ENCODE data around the gene SPATA33.
"Not testable (repeated sequence)": the region's sequence is repeated elsewhere in the genome, so short reads cannot be mapped to it uniquely, and the experiment has no call there.

SPATA33 gene

DNA sequence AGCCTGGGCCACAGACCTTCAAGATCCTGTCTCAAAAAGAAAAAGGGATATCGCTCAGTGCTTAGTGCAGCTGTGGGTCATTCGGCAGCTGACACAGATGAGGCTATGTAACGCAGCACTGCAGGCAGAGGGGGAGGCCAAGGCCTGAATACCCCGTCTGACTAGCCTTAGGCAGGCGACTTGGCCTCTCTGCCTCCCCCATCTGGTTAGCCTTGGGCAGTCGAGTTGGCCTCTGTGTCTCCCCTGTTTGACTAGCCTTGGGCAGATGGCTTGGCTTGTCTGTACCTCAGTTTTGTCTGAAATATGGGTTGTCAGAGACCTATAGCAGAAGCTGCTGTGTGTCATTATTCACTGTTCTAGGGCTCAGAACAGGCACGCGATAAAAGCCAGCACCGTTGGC is 10.0 kb downstream of the SPATA33 start:
- TF ChIP-seq POLR2A (IDR thresholded peaks at IDR 0.05; ENCODE audit: low read length) (no peak), GATA1 (IDR thresholded peaks at IDR 0.05; ENCODE audit: low read depth, low read length) (no peak)
- no peak for DNase-seq

DNA sequence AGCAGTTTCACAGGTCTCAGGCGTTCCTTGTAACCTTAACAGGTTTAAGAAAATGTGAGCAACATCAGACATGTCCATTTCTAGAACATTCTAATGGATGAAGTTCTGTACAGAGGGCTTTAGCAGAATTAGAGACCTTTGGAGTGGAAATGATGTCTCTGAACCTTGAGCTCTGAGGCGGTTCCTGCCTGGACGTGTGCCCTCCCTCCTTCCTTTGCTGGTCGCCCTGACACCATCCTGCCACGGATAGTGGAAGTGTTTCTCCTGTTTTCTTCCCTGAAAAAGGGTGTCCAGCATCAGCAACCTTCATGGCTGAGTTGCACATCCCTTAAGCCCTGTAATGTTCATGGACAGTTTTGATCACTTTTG is 11.1 kb downstream of the SPATA33 start:
- no peak for TF ChIP-seq GATA1 (IDR thresholded peaks at IDR 0.05; ENCODE audit: low read depth, low read length)
- no peak for TF ChIP-seq POLR2A (IDR thresholded peaks at IDR 0.05; ENCODE audit: low read length)

DNA sequence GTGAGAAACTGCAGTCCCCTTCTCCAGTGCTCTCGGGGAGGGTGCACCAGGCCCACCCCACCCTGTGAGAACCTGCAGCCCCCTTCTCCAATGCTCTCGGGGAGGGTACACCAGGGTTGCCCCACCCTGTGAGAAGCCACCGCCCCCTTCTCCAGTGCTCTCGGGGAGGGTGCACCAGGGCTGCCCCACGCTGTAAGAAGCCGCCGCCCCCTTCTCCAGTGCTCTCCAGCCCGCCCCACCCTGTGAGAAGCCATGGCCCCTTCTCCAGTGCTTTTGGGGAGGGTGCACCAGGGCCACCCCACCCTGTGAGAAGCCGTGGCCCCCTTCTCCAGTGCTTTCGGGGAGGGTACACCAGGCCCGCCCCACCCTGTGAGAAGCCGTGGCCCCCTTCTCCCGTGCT is 12.1 kb downstream of the SPATA33 start:
- no peak for DNase-seq
- no peak for TF ChIP-seq GATA1 (IDR thresholded peaks at IDR 0.05; ENCODE audit: low read depth, low read length)
- no peak for TF ChIP-seq POLR2A (IDR thresholded peaks at IDR 0.05; ENCODE audit: low read length)

More for the DNA sequence above, 11.1 kb downstream of the SPATA33 start:
- DNase-seq: no peak

DNA sequence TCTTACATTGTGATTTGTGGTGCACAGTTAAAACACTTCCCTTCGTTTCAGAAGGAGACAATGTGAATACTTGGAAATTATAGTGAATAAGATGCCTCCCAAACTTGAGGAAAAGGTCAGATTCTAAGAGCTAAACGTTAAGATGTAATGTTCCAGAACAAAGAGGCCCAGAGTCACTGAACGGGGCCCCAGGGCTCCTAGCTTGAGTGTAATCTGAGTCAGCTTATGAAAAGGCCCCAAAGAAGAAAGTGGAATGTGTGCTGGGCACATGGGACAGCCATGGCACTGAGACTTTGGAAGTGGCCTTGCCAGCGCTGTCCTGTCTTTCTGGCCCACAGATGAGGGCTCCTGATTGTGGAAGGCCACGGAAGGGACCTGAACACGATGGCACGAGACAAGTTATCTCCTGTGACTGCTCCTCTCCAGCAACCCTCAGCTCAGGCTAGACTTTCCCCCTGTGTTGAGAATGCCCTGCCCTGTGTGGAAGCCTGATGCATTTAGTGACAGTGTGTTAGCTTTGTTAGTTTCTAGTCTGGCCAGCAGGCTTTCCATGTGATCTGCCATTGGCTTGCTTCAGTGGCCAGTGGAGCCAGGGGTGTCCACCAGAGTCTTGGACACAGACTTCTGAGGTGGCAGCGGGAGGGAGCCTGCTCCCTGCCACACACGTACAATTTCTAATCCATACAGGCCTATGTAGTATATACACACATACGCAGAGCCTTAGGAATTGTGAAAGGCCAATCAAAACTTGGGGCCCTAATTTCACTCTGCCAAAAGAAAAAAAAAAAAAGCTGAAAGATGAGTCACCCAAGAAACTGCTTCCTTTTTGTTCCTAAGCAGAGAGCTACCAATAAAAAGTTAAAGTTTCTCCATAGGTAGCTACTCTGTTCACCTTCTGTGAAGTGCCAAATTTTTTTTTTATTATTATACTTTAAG is 13.1 kb downstream of the SPATA33 start:
- no peak for TF ChIP-seq POLR2A (IDR thresholded peaks at IDR 0.05; ENCODE audit: low read length)
- no peak for TF ChIP-seq GATA1 (IDR thresholded peaks at IDR 0.05; ENCODE audit: low read depth, low read length)

DNA sequence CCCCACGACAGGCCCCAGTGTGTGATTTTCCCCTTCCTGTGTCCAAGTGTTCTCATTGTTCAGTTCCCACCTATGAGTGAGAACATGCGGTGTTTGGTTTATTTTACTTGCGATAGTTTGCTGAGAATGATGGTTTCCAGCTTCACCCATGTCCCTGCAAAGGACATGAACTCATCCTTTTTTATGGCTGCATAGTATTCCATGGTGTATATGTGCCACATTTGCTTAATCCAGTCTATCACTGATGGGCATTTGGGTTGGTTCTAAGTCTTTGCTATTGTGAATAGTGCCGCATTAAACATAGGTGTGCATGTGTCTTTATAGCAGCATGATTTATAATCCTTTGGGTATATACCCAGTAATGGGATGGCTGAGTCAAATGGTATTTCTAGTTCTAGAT is 13.9 kb downstream of the SPATA33 start:
- not testable (repeated sequence) for DNase-seq

More for the DNA sequence above, 13.1 kb downstream of the SPATA33 start:
- no peak for DNase-seq

DNA sequence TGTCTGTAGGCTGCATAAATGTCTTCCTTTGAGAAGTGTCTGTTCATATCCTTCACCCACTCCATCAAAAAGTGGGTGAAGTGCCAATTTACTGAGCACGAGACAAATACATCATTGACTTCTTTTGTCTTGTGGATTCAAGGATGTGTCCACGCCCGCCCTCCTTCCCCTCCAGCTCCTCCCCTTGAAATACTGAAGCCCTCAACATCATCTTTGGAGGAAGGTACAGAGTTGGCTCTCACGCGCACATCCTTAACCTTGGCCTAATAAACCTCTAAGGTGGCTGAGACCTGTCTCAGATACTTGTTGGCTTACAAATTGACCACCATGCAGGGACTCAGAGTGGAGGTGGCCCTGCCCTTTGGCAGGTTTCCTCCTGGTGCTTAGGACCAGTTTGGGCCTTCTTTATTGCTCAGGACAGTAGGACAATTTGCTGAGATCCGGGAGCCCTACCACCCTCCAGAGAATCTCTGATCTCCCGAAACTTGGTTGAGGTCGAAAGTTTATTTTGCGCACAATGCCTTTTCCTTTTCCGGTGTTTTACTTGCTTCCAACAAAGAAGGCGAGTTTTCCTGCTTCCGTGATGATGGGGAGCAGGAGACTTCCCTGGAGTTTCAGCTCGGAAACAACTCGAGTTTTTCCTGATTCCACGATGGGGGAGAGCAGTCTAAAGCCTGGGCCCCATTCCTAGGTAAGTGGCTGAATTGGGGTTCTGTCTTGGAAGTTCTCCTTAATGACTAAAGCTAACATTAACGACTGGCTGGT is 14.7 kb downstream of the SPATA33 start:
- no peak for TF ChIP-seq GATA1 (IDR thresholded peaks at IDR 0.05; ENCODE audit: low read depth, low read length)
- no peak for TF ChIP-seq POLR2A (IDR thresholded peaks at IDR 0.05; ENCODE audit: low read length)
- DNase-seq: no peak

DNA sequence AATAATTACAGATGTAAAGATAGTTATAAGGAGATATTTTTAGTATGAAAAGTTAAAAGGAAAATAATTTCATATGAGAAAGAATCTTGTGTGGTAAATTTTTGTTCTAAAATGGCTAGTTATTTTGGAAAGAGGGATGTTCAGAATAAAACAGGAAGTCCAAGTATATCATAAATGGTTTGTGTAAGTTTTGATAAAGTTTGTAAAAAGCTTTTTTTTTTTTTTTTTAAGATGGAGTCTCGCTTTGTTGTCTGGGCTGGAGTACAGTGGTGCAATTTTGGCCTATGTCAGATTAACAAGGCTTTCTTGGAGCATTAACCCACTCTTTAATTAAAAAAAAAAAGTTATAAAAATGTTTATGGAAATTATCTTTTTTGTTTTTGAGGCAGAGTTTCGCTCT is 20.6 kb downstream of the SPATA33 start:
- no peak for TF ChIP-seq GATA1 (IDR thresholded peaks at IDR 0.05; ENCODE audit: low read depth, low read length)
- TF ChIP-seq POLR2A (IDR thresholded peaks at IDR 0.05; ENCODE audit: low read length): no peak
- DNase-seq: no peak

DNA sequence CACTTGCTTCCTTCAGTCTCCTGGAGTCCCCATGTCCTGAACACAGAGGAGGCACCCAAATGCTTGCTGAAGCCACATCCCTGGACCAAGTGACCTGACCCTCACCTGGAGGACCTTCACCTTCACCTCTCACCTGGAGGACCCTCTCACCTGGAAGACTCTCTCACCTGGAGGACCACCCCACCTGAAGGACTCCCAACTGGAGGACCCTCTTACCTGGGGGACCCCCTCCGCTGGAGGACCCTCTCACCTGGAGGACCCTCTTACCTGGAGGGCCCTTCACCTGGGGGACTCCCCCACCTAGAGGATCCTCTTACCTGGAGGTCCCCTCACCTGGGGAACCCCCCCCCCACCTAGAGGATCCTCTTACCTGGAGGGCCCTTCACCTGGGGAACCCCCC is 28.3 kb downstream of the SPATA33 start:
- DNase-seq: peak in 1 of 2 experiments; percentile 37
- TF ChIP-seq GATA1 (IDR thresholded peaks at IDR 0.05; ENCODE audit: low read depth, low read length) (no peak), POLR2A (IDR thresholded peaks at IDR 0.05; ENCODE audit: low read length) (no peak)

DNA sequence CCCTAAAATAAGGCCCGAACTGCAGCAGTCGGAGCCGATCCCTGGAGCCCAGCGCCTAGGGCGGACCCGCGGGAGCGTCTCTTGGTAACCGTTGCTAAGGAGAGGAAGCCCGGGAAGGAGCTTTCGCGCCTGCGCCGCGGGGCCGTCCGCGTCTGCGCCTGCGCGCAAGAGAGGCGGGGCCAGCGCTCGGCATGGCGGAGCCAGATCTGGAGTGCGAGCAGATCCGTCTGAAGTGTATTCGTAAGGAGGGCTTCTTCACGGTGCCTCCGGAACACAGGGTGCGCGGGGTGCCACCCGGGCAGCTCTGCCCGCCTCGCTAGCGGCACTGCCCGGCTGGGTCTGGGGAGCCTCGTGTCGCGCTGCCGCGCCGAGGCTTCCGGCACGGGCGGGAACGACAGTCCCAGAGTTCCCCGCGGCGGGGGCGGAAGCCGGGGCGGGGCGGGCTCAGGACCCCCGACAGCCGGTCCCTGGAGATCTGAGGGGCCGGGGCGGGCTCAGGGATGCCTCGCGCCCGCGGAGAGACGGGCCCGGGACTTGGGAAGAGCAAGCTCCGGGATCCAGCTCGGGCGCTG is 29.0 kb downstream of the SPATA33 start, which contains the start of gene CDK10:
CDK10 (plus strand) TSS at position 170 of the 572 bp plus-strand sequence; CDS start at position 192, 22 bp downstream.
- DNase-seq: peak; percentile 92 to 95

DNA sequence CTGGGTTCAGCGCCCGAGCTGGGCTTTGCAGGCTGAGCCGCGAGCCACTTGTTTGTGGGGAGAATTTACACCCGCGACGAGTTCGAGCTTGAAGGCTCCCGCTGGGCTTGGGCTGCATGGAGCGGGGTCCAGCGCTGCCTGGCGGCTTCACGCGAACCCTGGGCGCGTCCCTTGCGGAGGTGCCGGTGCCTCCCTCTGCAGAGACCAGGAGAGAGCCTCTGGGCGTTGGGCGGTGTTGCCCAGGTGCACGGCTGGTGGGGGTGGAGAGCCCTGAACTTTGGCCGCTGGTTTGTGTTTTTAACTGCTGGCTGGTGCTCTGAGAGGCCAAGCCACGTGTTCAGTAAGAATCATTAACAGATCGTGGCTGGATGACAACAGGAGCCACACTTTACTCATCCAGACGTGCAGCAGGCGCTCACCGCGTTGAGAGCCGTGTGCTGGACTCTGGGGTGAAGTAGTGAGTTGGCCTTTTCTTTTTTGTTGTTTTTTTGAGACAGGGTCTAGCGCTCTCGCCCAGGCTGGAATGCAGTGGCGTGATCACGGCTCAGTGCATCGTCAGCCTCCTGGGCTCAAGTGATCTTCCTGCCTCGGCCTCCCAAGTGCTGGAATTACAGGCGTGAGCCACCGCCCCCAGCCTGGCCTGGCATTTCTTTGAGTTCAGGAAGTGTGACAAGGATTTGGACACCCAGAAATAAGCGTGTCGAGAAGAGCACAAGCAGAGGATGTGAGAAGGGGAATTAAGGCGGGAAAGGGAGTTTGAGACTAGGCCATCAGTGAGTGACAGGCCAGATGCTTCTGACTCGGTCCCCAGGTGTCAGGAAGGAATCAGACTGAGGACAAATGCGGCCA is 29.7 kb downstream of the SPATA33 start:
- TF ChIP-seq POLR2A (IDR thresholded peaks at IDR 0.05; ENCODE audit: low read length): no peak
- no peak for TF ChIP-seq GATA1 (IDR thresholded peaks at IDR 0.05; ENCODE audit: low read depth, low read length)
- peak; percentile 66 to 70 for DNase-seq

More for the DNA sequence above, 29.0 kb downstream of the SPATA33 start, which contains the start of gene CDK10:
- TF ChIP-seq POLR2A (IDR thresholded peaks at IDR 0.05; ENCODE audit: low read length) (peak; percentile 85), GATA1 (IDR thresholded peaks at IDR 0.05; ENCODE audit: low read depth, low read length) (no peak)

DNA sequence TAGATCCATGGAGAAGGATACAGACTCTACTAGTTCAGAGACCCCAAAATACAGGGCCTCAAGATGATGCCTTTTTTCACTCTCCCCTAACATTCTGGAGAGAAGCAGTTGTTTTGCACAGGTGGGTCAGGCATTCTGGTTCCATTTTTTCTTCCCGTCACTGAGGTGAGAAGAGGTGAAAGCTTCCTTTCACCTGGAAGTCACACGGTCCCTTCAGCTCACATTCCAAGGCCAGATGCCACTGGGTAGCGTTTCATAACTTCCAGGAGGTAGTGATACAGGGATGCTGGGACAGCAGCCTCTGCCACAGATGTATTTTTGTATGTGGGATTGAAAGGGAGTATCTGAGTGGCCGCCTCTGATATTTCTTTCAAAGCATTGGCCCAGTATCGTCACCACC is 30.8 kb downstream of the SPATA33 start:
- no peak for DNase-seq
- TF ChIP-seq GATA1 (IDR thresholded peaks at IDR 0.05; ENCODE audit: low read depth, low read length): no peak
- TF ChIP-seq POLR2A (IDR thresholded peaks at IDR 0.05; ENCODE audit: low read length): no peak

DNA sequence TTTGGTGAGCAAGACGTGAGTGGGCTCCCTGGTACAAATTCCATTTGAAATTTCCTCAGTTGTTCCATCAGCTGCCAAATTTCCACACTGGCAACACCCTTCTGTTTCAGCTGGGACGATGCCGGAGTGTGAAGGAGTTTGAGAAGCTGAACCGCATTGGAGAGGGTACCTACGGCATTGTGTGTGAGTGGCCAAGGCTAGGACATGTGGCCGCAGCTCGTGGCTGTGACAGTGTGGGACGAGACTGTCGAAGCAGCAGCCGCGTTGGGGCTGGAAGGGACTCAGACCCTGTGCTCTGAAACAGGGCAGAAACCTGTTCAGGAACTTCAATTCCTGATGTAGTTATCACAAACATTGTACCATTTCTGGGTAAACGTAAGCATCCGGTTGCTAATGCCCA is 31.5 kb downstream of the SPATA33 start:
- DNase-seq: no peak
- TF ChIP-seq POLR2A (IDR thresholded peaks at IDR 0.05; ENCODE audit: low read length): no peak
- no peak for TF ChIP-seq GATA1 (IDR thresholded peaks at IDR 0.05; ENCODE audit: low read depth, low read length)

DNA sequence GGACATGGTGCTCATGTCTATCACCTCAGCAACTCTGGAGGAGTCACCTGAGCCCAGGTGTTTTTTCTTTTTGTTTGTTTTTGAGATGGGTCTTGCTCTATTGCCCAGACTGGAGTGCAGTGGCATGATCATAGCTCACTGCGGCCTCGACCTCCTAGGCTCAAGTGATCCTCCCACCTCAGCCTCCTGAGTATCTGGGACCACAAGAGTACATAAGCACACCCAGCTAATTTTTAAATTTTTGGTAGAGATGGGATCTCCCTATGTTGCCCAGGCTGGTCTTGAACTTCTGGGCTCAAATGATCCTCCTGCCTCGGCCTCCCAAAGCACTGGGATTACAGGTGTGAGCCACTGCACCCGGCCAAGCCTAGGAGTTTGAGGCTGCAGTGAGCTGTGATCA is 32.0 kb downstream of the SPATA33 start:
- DNase-seq: not testable (repeated sequence)
